HCT116 (cell line): ENCODE results near the gene SLC5A12. TPM values are rescaled to one million over a fixed set of nuclear protein-coding genes. Genes with fewer than 3 reads are reported as not detected.

Source experiments
- ATAC-seq: fragments of 200-7000 bp; cut with Tn5 transposase; 2 replicates; pipeline ENCODE4 v1.9.1; 2020; ENCODE audit warnings: mild to moderate bottlenecking, moderate library complexity
- Bru-seq: library from RNA; stranded (reverse); fragments of 400-500 nt; gene quantifications from one replicate; lab custom pipeline; 2021; lab: Mats Ljungman, UMichigan
- BruChase-seq, 2 experiments: library from RNA; stranded (reverse); fragments of 400-500 nt; gene quantifications; one replicate each; lab custom pipeline; 2021; lab: Mats Ljungman, UMichigan
- BruUV-seq: library from RNA; stranded (reverse); fragments of 400-500 nt; replicated peaks from 2 replicates; lab custom pipeline; 2021; lab: Mats Ljungman, UMichigan
- CTCF ChIA-PET: fragments of 300-600 bp; sonication (Branson Sonifier 250); formaldehyde crosslinking; loops from one replicate; lab custom pipeline; 2021; ENCODE audit warnings: antibody characterized with exemption; lab: Charles Lee
- POLR2A ChIA-PET: fragments of 300-600, 350-600 bp; sonication (Branson Sonifier 250); formaldehyde crosslinking; loops from one replicate; lab custom pipeline; 2021; ENCODE audit warnings: antibody characterized with exemption; lab: Charles Lee
- RAD21 ChIA-PET, 2 experiments: fragments of 300-600 bp; sonication (Branson Sonifier 250); formaldehyde crosslinking; loops; one replicate each; lab custom pipeline; 2023; ENCODE audit warnings: low total read pairs in 2 of 2; ENCODE audit not compliant: uncharacterized antibody in 2 of 2, unreplicated experiment in 2 of 2, low non-redundant PET in 1 of 2; lab: Charles Lee
- DNase-seq: peaks from one replicate; pipeline ENCODE4 v3.0.0-alpha.2; 2010; ENCODE audit warnings: low read depth, low spot score
- H2AFZ ChIP-seq: fragments of 200-600 bp; shearing (Covaris generic), sonication (generic); 2 replicates; pipeline ENCODE4 v1.6.1; 2017; ENCODE audit warnings: low read depth, mixed run types, mixed read lengths, antibody characterized with exemption, low read length; ENCODE audit not compliant: poor library complexity, severe bottlenecking
- H3K27ac ChIP-seq: 2 replicates; pipeline ENCODE4 v1.5.1; 2012; ENCODE audit warnings: low read depth, low read length
- H3K27me3 ChIP-seq: fragments of 200-600 bp; sonication (generic); 2 replicates; pipeline ENCODE4 v1.6.1; 2016; ENCODE audit warnings: mixed run types, low read length, mixed read lengths; ENCODE audit not compliant: insufficient read depth
- H3K36me3 ChIP-seq, 2 experiments: fragments of 200-500 bp in 1 of 2; fragments of 200-600 bp in 1 of 2; sonication (Bioruptor generic) in 1 of 2; sonication (generic) in 1 of 2; 2 replicates each; pipeline versions ENCODE4 v1.5.1 to v1.6.1; 2014 to 2016; ENCODE audit warnings: low read length in 2 of 2, inconsistent platforms in 1 of 2, mixed read lengths in 1 of 2, mixed run types in 1 of 2; ENCODE audit not compliant: insufficient read depth in 2 of 2, control insufficient read depth in 1 of 2
- H3K4me1 ChIP-seq, 2 experiments: fragments of 200-600 bp in 1 of 2; sonication (generic) in 1 of 2; 2 replicates each; pipeline versions ENCODE4 v1.5.1 to v1.6.1; 2012 to 2017; ENCODE audit warnings: low read length in 2 of 2, inconsistent platforms in 1 of 2, mild to moderate bottlenecking in 1 of 2, mixed read lengths in 1 of 2, mixed run types in 1 of 2, moderate library complexity in 1 of 2; ENCODE audit not compliant: insufficient read depth in 2 of 2, control insufficient read depth in 1 of 2
- H3K4me2 ChIP-seq: fragments of 200-600 bp; sonication (generic); 2 replicates; pipeline ENCODE4 v1.6.1; 2017; ENCODE audit warnings: mixed run types, low read length, mixed read lengths
- H3K4me3 ChIP-seq, 2 experiments: fragments of 200-600 bp in 1 of 2; sonication (generic) in 1 of 2; replicated peaks in 1 of 2; 2 replicates each; pipeline ENCODE4 v1.5.1; 2011 to 2016; ENCODE audit warnings: low read length in 2 of 2, control low read depth in 1 of 2, low read depth in 1 of 2, mild to moderate bottlenecking in 1 of 2, mixed read lengths in 1 of 2, mixed run types in 1 of 2
- H3K79me2 ChIP-seq: fragments of 200-600 bp; sonication (generic); 2 replicates; pipeline ENCODE4 v1.6.1; 2017; ENCODE audit warnings: mild to moderate bottlenecking, mixed run types, low read length, moderate library complexity, mixed read lengths; ENCODE audit not compliant: insufficient read depth
- H3K9ac ChIP-seq: fragments of 200-600 bp; sonication (generic); 2 replicates; pipeline ENCODE4 v1.6.1; 2016; ENCODE audit warnings: low read length, mixed read lengths
- H3K9me2 ChIP-seq: fragments of 200-600 bp; sonication (generic), shearing (Covaris generic); 2 replicates; pipeline ENCODE4 v1.6.1; 2017; ENCODE audit warnings: mixed run types, mild to moderate bottlenecking, moderate library complexity; ENCODE audit not compliant: insufficient read depth
- H3K9me3 ChIP-seq, 2 experiments: fragments of 200-500 bp in 1 of 2; fragments of 200-600 bp in 1 of 2; sonication (Bioruptor generic) in 1 of 2; sonication (generic) in 1 of 2; 2 replicates each; pipeline ENCODE4 v1.6.1; 2014 to 2017; ENCODE audit warnings: low read length in 2 of 2, mixed read lengths in 2 of 2, inconsistent platforms in 1 of 2, low read depth in 1 of 2, mild to moderate bottlenecking in 1 of 2, mixed run types in 1 of 2, moderate library complexity in 1 of 2; ENCODE audit not compliant: control insufficient read depth in 1 of 2, insufficient read depth in 1 of 2
- H4K20me1 ChIP-seq: fragments of 200-600 bp; sonication (generic), shearing (Covaris generic); 2 replicates; pipeline ENCODE4 v1.6.1; 2017; ENCODE audit warnings: mixed run types, mild to moderate bottlenecking, moderate library complexity; ENCODE audit not compliant: insufficient read depth
- CBX3 ChIP-seq: IDR thresholded peaks from 2 replicates; pipeline ENCODE4 v1.6.1; 2012; ENCODE audit warnings: low read depth
- ELF1 ChIP-seq: IDR thresholded peaks from 2 replicates; pipeline ENCODE4 v1.6.1; 2012; ENCODE audit warnings: low read depth, borderline replicate concordance
- EZH2 ChIP-seq: fragments of 200-600 bp; sonication (generic); IDR thresholded peaks from 2 replicates; pipeline ENCODE4 v1.6.1; 2017; ENCODE audit warnings: antibody characterized with exemption, mixed run types
- EZH2phosphoT487 ChIP-seq: fragments of 200-600 bp; IDR thresholded peaks from 2 replicates; pipeline ENCODE4 v1.6.1; 2018; ENCODE audit warnings: antibody characterized with exemption, borderline replicate concordance
- JUND ChIP-seq: IDR thresholded peaks from 2 replicates; pipeline ENCODE4 v1.6.1; 2012
- POLR2AphosphoS5 ChIP-seq: IDR thresholded peaks from 2 replicates; pipeline ENCODE4 v1.6.1; 2011; ENCODE audit warnings: mild to moderate bottlenecking, low read depth, low read length, moderate library complexity
- SIN3A ChIP-seq: IDR thresholded peaks from 2 replicates; pipeline ENCODE4 v1.6.1; 2012; ENCODE audit warnings: low read depth
- SP1 ChIP-seq: IDR thresholded peaks from 2 replicates; pipeline ENCODE4 v1.6.1; 2012; ENCODE audit warnings: low read depth
- TCF7L2 ChIP-seq: IDR thresholded peaks from 2 replicates; pipeline ENCODE4 v1.7.0; 2011; ENCODE audit warnings: borderline replicate concordance, inconsistent platforms; ENCODE audit not compliant: insufficient read depth, insufficient read length; ENCODE audit errors: extremely low read depth
- YY1 ChIP-seq: IDR thresholded peaks from 2 replicates; pipeline ENCODE4 v1.6.1; 2011; ENCODE audit warnings: low read length, low read depth, moderate library complexity, mild to moderate bottlenecking; ENCODE audit not compliant: insufficient replicate concordance; ENCODE audit errors: extremely low read depth
- ZFX ChIP-seq: fragments of 450-650 bp; IDR thresholded peaks from 2 replicates; pipeline ENCODE4 v1.6.1; 2017
- ZNF274 ChIP-seq: fragments of 200-500 bp; sonication (Bioruptor generic); IDR thresholded peaks from 2 replicates; pipeline ENCODE4 v1.6.1; 2014; ENCODE audit warnings: mild to moderate bottlenecking, low read depth, low read length, inconsistent platforms
- intact Hi-C: fragments of 100-400 bp; cut with micrococcal nuclease; formaldehyde crosslinking; loops from 2 replicates; pipeline ENCODE4 v1.10.0; 2022
- long read RNA-seq: library from polyadenylated mRNA; unstranded; transcript quantifications from one replicate; pipeline ENCODE4 v2.0.0, GENCODE V29; 2021; ENCODE audit not compliant: unreplicated experiment
- polyA plus RNA-seq: library from polyadenylated mRNA; unstranded; fragments of >200 nt; gene quantifications from 2 replicates; pipeline ENCODE4 v1.2.1, GENCODE V29; 2012; ENCODE audit warnings: missing spikeins
- total RNA-seq: library from RNA; stranded (reverse); gene quantifications from one replicate; pipeline ENCODE4 v1.2.1, GENCODE V29; 2021; ENCODE audit not compliant: unreplicated experiment
- TF ChIP-seq, protein P1 (sequence below): IDR thresholded peaks from 2 replicates; pipeline ENCODE4 v1.6.1; 2012; ENCODE audit warnings: low read depth
- TF ChIP-seq, protein P2 (sequence below): IDR thresholded peaks from 2 replicates; pipeline ENCODE4 v1.6.1; 2012
- TF ChIP-seq, protein P3 (sequence below): IDR thresholded peaks from 2 replicates; pipeline ENCODE4 v1.6.1; 2012

SLC5A12 gene, protein sequence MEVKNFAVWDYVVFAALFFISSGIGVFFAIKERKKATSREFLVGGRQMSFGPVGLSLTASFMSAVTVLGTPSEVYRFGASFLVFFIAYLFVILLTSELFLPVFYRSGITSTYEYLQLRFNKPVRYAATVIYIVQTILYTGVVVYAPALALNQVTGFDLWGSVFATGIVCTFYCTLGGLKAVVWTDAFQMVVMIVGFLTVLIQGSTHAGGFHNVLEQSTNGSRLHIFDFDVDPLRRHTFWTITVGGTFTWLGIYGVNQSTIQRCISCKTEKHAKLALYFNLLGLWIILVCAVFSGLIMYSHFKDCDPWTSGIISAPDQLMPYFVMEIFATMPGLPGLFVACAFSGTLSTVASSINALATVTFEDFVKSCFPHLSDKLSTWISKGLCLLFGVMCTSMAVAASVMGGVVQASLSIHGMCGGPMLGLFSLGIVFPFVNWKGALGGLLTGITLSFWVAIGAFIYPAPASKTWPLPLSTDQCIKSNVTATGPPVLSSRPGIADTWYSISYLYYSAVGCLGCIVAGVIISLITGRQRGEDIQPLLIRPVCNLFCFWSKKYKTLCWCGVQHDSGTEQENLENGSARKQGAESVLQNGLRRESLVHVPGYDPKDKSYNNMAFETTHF
- total RNA-seq (not detected), Bru-seq, nascent RNA (not detected), BruChase-seq, experiment 1, labeled RNA remaining after a 6-hour chase (not detected), BruChase-seq, experiment 2, labeled RNA remaining after a 2-hour chase (not detected)
- polyA plus RNA-seq, result not detected in 2 replicates
- long read RNA-seq, result 0 reads

DNA sequence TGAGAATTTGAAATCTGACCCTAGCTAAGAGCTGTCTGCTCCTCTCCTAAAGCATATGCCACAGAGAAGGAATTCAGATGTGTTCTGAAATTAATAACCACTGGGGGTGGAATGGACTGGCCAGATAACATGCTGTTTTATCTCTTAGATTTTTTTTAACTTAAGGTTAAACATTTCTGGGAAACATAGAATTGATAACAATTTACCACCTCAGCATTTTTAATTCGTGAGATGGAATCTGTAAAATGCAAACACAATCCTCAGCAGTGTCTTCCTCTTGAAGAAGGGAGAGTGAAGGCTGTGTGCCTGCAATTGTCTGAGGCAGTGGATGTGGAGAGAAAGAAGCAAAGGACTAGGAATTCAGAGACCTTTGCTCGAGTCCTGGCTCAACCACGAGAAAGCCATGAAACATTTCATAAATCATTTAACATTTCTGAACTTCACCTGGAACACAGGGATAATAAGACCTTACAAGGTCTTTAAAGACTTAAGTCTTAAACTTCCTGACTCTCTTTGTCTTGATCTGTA lies at the start of gene SLC5A12:
TSS of gene SLC5A12 (minus strand) at position 113 of the 528 bp plus-strand sequence. CDS start 346 bp downstream, outside the sequence.
- CTCF ChIA-PET, result no interaction called here
- H3K9me3 ChIP-seq, result peaks cover 0 to 15% of the 10 kb centered on the region in 2 experiments; a peak in 2 of 4 replicates
- H3K9me2 ChIP-seq, result no peaks in the 10 kb centered on the region
- no peaks in the 10 kb centered on the region; a peak in 1 of 4 replicates for H3K36me3 ChIP-seq
- TF ChIP-seq, protein P1, sequence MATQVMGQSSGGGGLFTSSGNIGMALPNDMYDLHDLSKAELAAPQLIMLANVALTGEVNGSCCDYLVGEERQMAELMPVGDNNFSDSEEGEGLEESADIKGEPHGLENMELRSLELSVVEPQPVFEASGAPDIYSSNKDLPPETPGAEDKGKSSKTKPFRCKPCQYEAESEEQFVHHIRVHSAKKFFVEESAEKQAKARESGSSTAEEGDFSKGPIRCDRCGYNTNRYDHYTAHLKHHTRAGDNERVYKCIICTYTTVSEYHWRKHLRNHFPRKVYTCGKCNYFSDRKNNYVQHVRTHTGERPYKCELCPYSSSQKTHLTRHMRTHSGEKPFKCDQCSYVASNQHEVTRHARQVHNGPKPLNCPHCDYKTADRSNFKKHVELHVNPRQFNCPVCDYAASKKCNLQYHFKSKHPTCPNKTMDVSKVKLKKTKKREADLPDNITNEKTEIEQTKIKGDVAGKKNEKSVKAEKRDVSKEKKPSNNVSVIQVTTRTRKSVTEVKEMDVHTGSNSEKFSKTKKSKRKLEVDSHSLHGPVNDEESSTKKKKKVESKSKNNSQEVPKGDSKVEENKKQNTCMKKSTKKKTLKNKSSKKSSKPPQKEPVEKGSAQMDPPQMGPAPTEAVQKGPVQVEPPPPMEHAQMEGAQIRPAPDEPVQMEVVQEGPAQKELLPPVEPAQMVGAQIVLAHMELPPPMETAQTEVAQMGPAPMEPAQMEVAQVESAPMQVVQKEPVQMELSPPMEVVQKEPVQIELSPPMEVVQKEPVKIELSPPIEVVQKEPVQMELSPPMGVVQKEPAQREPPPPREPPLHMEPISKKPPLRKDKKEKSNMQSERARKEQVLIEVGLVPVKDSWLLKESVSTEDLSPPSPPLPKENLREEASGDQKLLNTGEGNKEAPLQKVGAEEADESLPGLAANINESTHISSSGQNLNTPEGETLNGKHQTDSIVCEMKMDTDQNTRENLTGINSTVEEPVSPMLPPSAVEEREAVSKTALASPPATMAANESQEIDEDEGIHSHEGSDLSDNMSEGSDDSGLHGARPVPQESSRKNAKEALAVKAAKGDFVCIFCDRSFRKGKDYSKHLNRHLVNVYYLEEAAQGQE, result no peak
- no peak for TF ChIP-seq EZH2phosphoT487
- TF ChIP-seq YY1, result no peak
- TF ChIP-seq EZH2, result no peak
- no peak for TF ChIP-seq POLR2AphosphoS5
- TF ChIP-seq JUND, result no peak
- TF ChIP-seq TCF7L2, result no peak
- TF ChIP-seq SP1, result no peak
- no peak for TF ChIP-seq SIN3A
- TF ChIP-seq CBX3, result no peak
- TF ChIP-seq ZFX, result no peak
- TF ChIP-seq, protein P2, sequence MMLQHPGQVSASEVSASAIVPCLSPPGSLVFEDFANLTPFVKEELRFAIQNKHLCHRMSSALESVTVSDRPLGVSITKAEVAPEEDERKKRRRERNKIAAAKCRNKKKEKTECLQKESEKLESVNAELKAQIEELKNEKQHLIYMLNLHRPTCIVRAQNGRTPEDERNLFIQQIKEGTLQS, result no peak
- TF ChIP-seq, protein P3, sequence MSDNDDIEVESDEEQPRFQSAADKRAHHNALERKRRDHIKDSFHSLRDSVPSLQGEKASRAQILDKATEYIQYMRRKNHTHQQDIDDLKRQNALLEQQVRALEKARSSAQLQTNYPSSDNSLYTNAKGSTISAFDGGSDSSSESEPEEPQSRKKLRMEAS, result no peak
- TF ChIP-seq ELF1, result no peak
- no peak for TF ChIP-seq ZNF274
- DNase-seq (no peak), ATAC-seq (no peak)
- intact Hi-C loops, result no loop called here
- H3K27ac ChIP-seq, result no peak within 1 kb of the TSS
- no peaks in the 10 kb centered on the region for H3K4me1 ChIP-seq
- RAD21 ChIA-PET, result no interaction called here
- no peak within 1 kb of the TSS for H3K4me3 ChIP-seq
- H3K9ac ChIP-seq, result no peak within 1 kb of the TSS
- no TSS peak for BruUV-seq
- H4K20me1 ChIP-seq, result no peaks in the 10 kb centered on the region
- no peaks in the 10 kb centered on the region for H3K79me2 ChIP-seq
- H3K27me3 ChIP-seq, result no peaks in the 10 kb centered on the region
- no peak within 1 kb of the TSS for H3K4me2 ChIP-seq
- no peak within 1 kb of the TSS for H2AFZ ChIP-seq
- POLR2A ChIA-PET, result no interaction called here
